Peyer's patch (tissue), 4 donors: ENCODE measurements around the gene DPM2. TPM values are rescaled to one million over a fixed set of nuclear protein-coding genes. Genes with fewer than 3 reads are reported as not detected.

Experiments
- DNase-seq, 3 donors: peaks; one replicate each; pipeline ENCODE4 v3.0.0-alpha.2; 2017 to 2019
- H3K27ac ChIP-seq, 4 donors: fragments of 200-600 bp; sonication (generic); one replicate each; pipeline ENCODE4 v1.5.1; 2016 to 2019
- H3K27me3 ChIP-seq, 2 donors: fragments of 200-600 bp; sonication (generic); one replicate each; pipeline ENCODE4 v1.5.1; 2019
- H3K36me3 ChIP-seq, 3 donors: fragments of 200-600 bp; sonication (generic); one replicate each; pipeline ENCODE4 v1.5.1; 2016 to 2019
- H3K4me1 ChIP-seq, 4 donors: fragments of 200-600 bp; sonication (generic); one replicate each; pipeline ENCODE4 v1.5.1; 2016 to 2019
- H3K4me3 ChIP-seq, 4 donors: fragments of 200-600 bp; sonication (generic); 1 replicate in 3 of 4; 2 replicates in 1 of 4; pipeline ENCODE4 v1.5.1; 2016 to 2019; ENCODE audit warnings: mild to moderate bottlenecking in 1 of 4
- H3K9me3 ChIP-seq, 4 donors: fragments of 200-600 bp; sonication (generic); one replicate each; pipeline ENCODE4 v1.5.1; 2016 to 2019; ENCODE audit warnings: mild to moderate bottlenecking in 1 of 4
- CTCF ChIP-seq, 6 experiments: fragments of 450-650 bp in 4 of 6; fragments of 200-600 bp in 2 of 6; sonication (generic) in 1 of 6; IDR thresholded peaks; one replicate each; pipeline ENCODE4 v1.5.1; 2017 to 2019; ENCODE audit warnings: antibody characterized with exemption in 6 of 6, mild to moderate bottlenecking in 3 of 6, moderate library complexity in 1 of 6
- POLR2A ChIP-seq, 2 donors: fragments of 450-650 bp; IDR thresholded peaks; one replicate each; pipeline ENCODE4 v1.5.1; 2017; ENCODE audit warnings: antibody characterized with exemption in 2 of 2, mild to moderate bottlenecking in 2 of 2, moderate library complexity in 2 of 2
- total RNA-seq, 4 donors: library from RNA; depleted of rRNA; stranded (reverse); fragments of >200 nt; gene quantifications; one replicate each; pipeline ENCODE4 v1.1.0, GENCODE V29; 2016

Gene DPM2
- 10 to 100 TPM; 20.6 to 27.3 (median 22.1) TPM for total RNA-seq

GRCh38 chr9:127937388-127938297 is at the start of gene DPM2:
Gene DPM2 (minus strand): TSS chr9:127937854. CDS start chr9:127937820, 34 bp downstream.
- peak within 1 kb of the TSS; percentile 54 to 79 (median 63) for H3K27ac ChIP-seq
- H3K36me3 ChIP-seq, result peaks cover 0 to 35% (median 0%) of the 10 kb centered on the region in 3 donors
- DNase-seq, result peak; percentile 86 to 93 (median 89)

GRCh38 chr9:127987103-127987614 is 49.5 kb upstream of the DPM2 start:
- peak; percentile 57 to 77 (median 73) for DNase-seq
- H3K9me3 ChIP-seq, result no peaks in the 10 kb centered on the region

More at GRCh38 chr9:127937388-127938297, at the start of gene DPM2:
- H3K27me3 ChIP-seq, result no peaks in the 10 kb centered on the region
- peak within 1 kb of the TSS; percentile 55 to 82 (median 72) for H3K4me3 ChIP-seq
- TF ChIP-seq CTCF (IDR thresholded peaks at IDR 0.05) (no peak), POLR2A (IDR thresholded peaks at IDR 0.05) (peak; percentile 59 to 69)
- H3K9me3 ChIP-seq, result no peaks in the 10 kb centered on the region
- peaks cover 3 to 36% (median 13%) of the 10 kb centered on the region in 4 donors for H3K4me1 ChIP-seq

GRCh38 chr9:127985011-127985410 is 47.4 kb upstream of the DPM2 start:
- no peaks in the 10 kb centered on the region for H3K36me3 ChIP-seq
- no peaks in the 10 kb centered on the region for H3K27me3 ChIP-seq
- H3K4me3 ChIP-seq, result no peak overlapping the region
- no peaks in the 10 kb centered on the region for H3K9me3 ChIP-seq
- no peak for DNase-seq
- peak overlapping the region in 1 of 4 donors; percentile 95 for H3K27ac ChIP-seq
- TF ChIP-seq POLR2A (IDR thresholded peaks at IDR 0.05), result no peak
- peaks cover 7 to 21% (median 11%) of the 10 kb centered on the region in 4 donors for H3K4me1 ChIP-seq

More at GRCh38 chr9:127987103-127987614, 49.5 kb upstream of the DPM2 start:
- no peaks in the 10 kb centered on the region for H3K36me3 ChIP-seq
- peaks cover 7 to 20% (median 8%) of the 10 kb centered on the region in 4 donors for H3K4me1 ChIP-seq
- no peak overlapping the region for H3K4me3 ChIP-seq
- peak overlapping the region in 3 of 4 donors; percentile 37 to 72 (median 48) for H3K27ac ChIP-seq
- no peaks in the 10 kb centered on the region for H3K27me3 ChIP-seq
- TF ChIP-seq POLR2A (IDR thresholded peaks at IDR 0.05) (no peak), CTCF (IDR thresholded peaks at IDR 0.05) (no peak)

- TF ChIP-seq CTCF (IDR thresholded peaks at IDR 0.05) (no peak), POLR2A (IDR thresholded peaks at IDR 0.05) (no peak)
- peak in 2 of 3 donors; percentile 83 for DNase-seq
- H3K9me3 ChIP-seq, result no peaks in the 10 kb centered on the region
Observed at GRCh38 chr9:127983847-127984289, 46.2 kb upstream of the DPM2 start.

GRCh38 chr9:127982912-127983311 is 45.3 kb upstream of the DPM2 start:
- Histone ChIP-seq H3K4me1 (peaks cover 0 to 17% (median 9%) of the 10 kb centered on the region in 4 donors), H3K4me3 (no peak overlapping the region), H3K9me3 (no peaks in the 10 kb centered on the region), H3K36me3 (no peaks in the 10 kb centered on the region), H3K27me3 (no peaks in the 10 kb centered on the region), H3K27ac (peak overlapping the region in 2 of 4 donors; percentile 41 to 95)
- no peak for DNase-seq
- TF ChIP-seq POLR2A (IDR thresholded peaks at IDR 0.05) (no peak), CTCF (IDR thresholded peaks at IDR 0.05) (no peak)

More at GRCh38 chr9:127983847-127984289, 46.2 kb upstream of the DPM2 start:
- Histone ChIP-seq H3K27ac (peak overlapping the region in 2 of 4 donors; percentile 41 to 95), H3K4me3 (no peak overlapping the region), H3K36me3 (no peaks in the 10 kb centered on the region), H3K4me1 (peaks cover 0 to 21% (median 7%) of the 10 kb centered on the region in 4 donors), H3K27me3 (no peaks in the 10 kb centered on the region)
